Measurements from ENCODE around the gene CAPN3.

- TF ChIP-seq GATA2 (IDR thresholded peaks at IDR 0.05; ENCODE audit: low read depth, low read length) (no peak), GATA3 (IDR thresholded peaks at IDR 0.05; ENCODE audit: low read depth, low read length) (no peak)
Observed at GRCh38 chr15:42371096-42371495, 11.8 kb downstream of the CAPN3 start.

All from SH-SY5Y (cell line).